ENCODE data around the gene GRB10.

GRCh38 chr7:50723173-50723572, 59.5 kb downstream of the GRB10 start:
- TF ChIP-seq POLR2A (IDR thresholded peaks at IDR 0.05), result no peak
- TF ChIP-seq CTCF (IDR thresholded peaks at IDR 0.05 in 4 of 5, conservative IDR thresholded peaks at IDR 0.05 in 1 of 5), result no peak
